GM18499 (cell line): Measurements from ENCODE around the gene PRPF38A.
"Not testable (repeated sequence)": the region's sequence is repeated elsewhere in the genome, so short reads cannot be mapped to it uniquely, and the experiment has no call there.

Source experiments
- ATAC-seq: cut with Tn5 transposase; IDR thresholded peaks from one replicate; pipeline ENCODE4 v1.9.1; 2021; ENCODE audit warnings: moderate number of reproducible peaks; ENCODE audit not compliant: insufficient read depth, unreplicated experiment

The PRPF38A gene

GRCh38 chr1:52404116-52404974, at the start of gene PRPF38A, which contains the start of gene ORC1:
PRPF38A (plus strand) TSS chr1:52404602; CDS start chr1:52404750, 148 bp downstream.
ORC1 (minus strand) TSS chr1:52404423; CDS start chr1:52402223, 2,200 bp downstream.
- ATAC-seq = peak; percentile 66

GRCh38 chr1:52355436-52355835, 49.0 kb upstream of the PRPF38A start:
- no peak for ATAC-seq

GRCh38 chr1:52355847-52356505, 48.4 kb upstream of the PRPF38A start:
- no peak for ATAC-seq

- ATAC-seq = no peak
Measured at GRCh38 chr1:52356818-52357355, 47.5 kb upstream of the PRPF38A start.

GRCh38 chr1:52357397-52357796, 47.0 kb upstream of the PRPF38A start:
- ATAC-seq = no peak

- ATAC-seq = no peak
Measured at GRCh38 chr1:52358851-52359497, 45.4 kb upstream of the PRPF38A start.

- ATAC-seq = no peak
Measured at GRCh38 chr1:52359676-52360594, 44.5 kb upstream of the PRPF38A start.

- no peak for ATAC-seq
Measured at GRCh38 chr1:52360595-52360968, 43.8 kb upstream of the PRPF38A start.

GRCh38 chr1:52364235-52364839, 40.1 kb upstream of the PRPF38A start:
- ATAC-seq = no peak

- ATAC-seq = no peak
Measured at GRCh38 chr1:52365071-52365745, 39.2 kb upstream of the PRPF38A start.

GRCh38 chr1:52365746-52366516, 38.5 kb upstream of the PRPF38A start, which contains the start of gene CC2D1B:
CC2D1B (minus strand) TSS chr1:52366205; CDS start chr1:52364620, 1,585 bp downstream.
- peak; percentile 66 for ATAC-seq

- no peak for ATAC-seq
Measured at GRCh38 chr1:52366517-52366827, 37.9 kb upstream of the PRPF38A start.

- ATAC-seq = no peak
Measured at GRCh38 chr1:52367272-52367671, 37.1 kb upstream of the PRPF38A start.

GRCh38 chr1:52368383-52369172, 35.8 kb upstream of the PRPF38A start:
- ATAC-seq = no peak

- not testable (repeated sequence) for ATAC-seq
Measured at GRCh38 chr1:52369851-52370250, 34.6 kb upstream of the PRPF38A start.

- no peak for ATAC-seq
Measured at GRCh38 chr1:52385376-52385775, 19.0 kb upstream of the PRPF38A start.

- ATAC-seq = no peak
Measured at GRCh38 chr1:52386458-52386857, 17.9 kb upstream of the PRPF38A start.
